ENCODE measurements around the gene HOOK2. TPM values are rescaled to one million over a fixed set of nuclear protein-coding genes. Genes with fewer than 3 reads are reported as not detected.

HOOK2 gene
- total RNA-seq, 4 donors from 2014 or later = 49.9 to 122 (median 65.8) TPM

- no peak overlapping the region for H3K4me3 ChIP-seq (ENCODE audit: low read depth, poor library complexity, severe bottlenecking)
- intact Hi-C loops (cut with DNase I; ENCODE audit: low total_unique reads) = no loop called here
- no peak for TF ChIP-seq POLR2A (IDR thresholded peaks at IDR 0.05)
- no peak for TF ChIP-seq CTCF (IDR thresholded peaks at IDR 0.05)
- DNase-seq (ENCODE audit: low spot score in 2 of 2) = no peak
- WGBS, 2 donors = 56 to 64% methylated on average over 10 of the region's 10 CpGs
Measured at GRCh38 chr19:12787458-12787857, 12.1 kb upstream of the HOOK2 start.

- intact Hi-C loops (cut with DNase I; ENCODE audit: low total_unique reads) = no loop called here
- H3K4me3 ChIP-seq (ENCODE audit: low read depth, poor library complexity, severe bottlenecking) = no peak overlapping the region
- TF ChIP-seq POLR2A (IDR thresholded peaks at IDR 0.05) (no peak), CTCF (IDR thresholded peaks at IDR 0.05) (no peak)
- peak in 1 of 2 donors; percentile 51 for DNase-seq (ENCODE audit: low spot score in 2 of 2)
- WGBS, 2 donors = 64 to 66% methylated on average over 3 of the region's 3 CpGs
Measured at GRCh38 chr19:12786952-12787351, 11.6 kb upstream of the HOOK2 start.

- no peak for TF ChIP-seq POLR2A (IDR thresholded peaks at IDR 0.05)
- no peak for TF ChIP-seq CTCF (IDR thresholded peaks at IDR 0.05)
- no peak overlapping the region for H3K4me3 ChIP-seq (ENCODE audit: low read depth, poor library complexity, severe bottlenecking)
- intact Hi-C loops (cut with DNase I; ENCODE audit: low total_unique reads) = no loop called here
- 27 to 37% methylated on average over 16 to 17 of the region's 18 CpGs for WGBS, 2 donors
- DNase-seq (ENCODE audit: low spot score in 2 of 2) = peak; percentile 74 to 95
Measured at GRCh38 chr19:12786141-12786870, 11.0 kb upstream of the HOOK2 start.

GRCh38 chr19:12785431-12786031 is 10.2 kb upstream of the HOOK2 start:
- TF ChIP-seq CTCF (IDR thresholded peaks at IDR 0.05) (no peak), POLR2A (IDR thresholded peaks at IDR 0.05) (no peak)
- intact Hi-C loops (cut with DNase I; ENCODE audit: low total_unique reads) = no loop called here
- H3K4me3 ChIP-seq (ENCODE audit: low read depth, poor library complexity, severe bottlenecking) = no peak overlapping the region
- peak in 1 of 2 donors; percentile 40 for DNase-seq (ENCODE audit: low spot score in 2 of 2)
- 50 to 59% methylated on average over 4 of the region's 4 CpGs for WGBS, 2 donors

GRCh38 chr19:12784871-12785430 is 9.6 kb upstream of the HOOK2 start:
- DNase-seq (ENCODE audit: low spot score in 2 of 2) = peak in 1 of 2 donors; percentile 27
- intact Hi-C loops (cut with DNase I; ENCODE audit: low total_unique reads) = no loop called here
- TF ChIP-seq CTCF (IDR thresholded peaks at IDR 0.05) (peak in 1 of 3 donors; percentile 6), POLR2A (IDR thresholded peaks at IDR 0.05) (no peak)
- H3K4me3 ChIP-seq (ENCODE audit: low read depth, poor library complexity, severe bottlenecking) = no peak overlapping the region
- WGBS, 2 donors = 28 to 31% methylated on average over 5 of the region's 5 CpGs

Data from lower leg skin (tissue), 4 donors.